Measurements from ENCODE around the gene PRC1.

DNA sequence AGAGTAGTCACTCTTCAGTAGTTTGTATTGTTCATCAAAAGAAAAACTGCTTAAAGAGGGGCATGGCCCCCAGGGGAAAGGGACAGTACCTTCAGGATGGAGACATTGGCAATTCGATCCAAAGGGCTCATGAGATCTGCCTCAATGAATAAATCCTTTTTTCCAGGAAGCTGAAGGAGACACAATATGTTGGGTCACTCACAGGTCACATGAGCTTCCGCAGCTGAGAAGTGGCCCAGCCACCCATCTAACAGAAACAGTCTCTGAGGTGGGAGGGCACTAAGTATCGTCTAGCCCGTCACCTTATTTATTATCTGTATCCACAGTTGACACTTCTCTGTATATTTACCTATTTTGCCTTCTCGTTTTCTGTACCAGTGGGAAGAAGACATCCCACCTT is 23.4 kb upstream of the PRC1 start:
- TF ChIP-seq, protein P1, sequence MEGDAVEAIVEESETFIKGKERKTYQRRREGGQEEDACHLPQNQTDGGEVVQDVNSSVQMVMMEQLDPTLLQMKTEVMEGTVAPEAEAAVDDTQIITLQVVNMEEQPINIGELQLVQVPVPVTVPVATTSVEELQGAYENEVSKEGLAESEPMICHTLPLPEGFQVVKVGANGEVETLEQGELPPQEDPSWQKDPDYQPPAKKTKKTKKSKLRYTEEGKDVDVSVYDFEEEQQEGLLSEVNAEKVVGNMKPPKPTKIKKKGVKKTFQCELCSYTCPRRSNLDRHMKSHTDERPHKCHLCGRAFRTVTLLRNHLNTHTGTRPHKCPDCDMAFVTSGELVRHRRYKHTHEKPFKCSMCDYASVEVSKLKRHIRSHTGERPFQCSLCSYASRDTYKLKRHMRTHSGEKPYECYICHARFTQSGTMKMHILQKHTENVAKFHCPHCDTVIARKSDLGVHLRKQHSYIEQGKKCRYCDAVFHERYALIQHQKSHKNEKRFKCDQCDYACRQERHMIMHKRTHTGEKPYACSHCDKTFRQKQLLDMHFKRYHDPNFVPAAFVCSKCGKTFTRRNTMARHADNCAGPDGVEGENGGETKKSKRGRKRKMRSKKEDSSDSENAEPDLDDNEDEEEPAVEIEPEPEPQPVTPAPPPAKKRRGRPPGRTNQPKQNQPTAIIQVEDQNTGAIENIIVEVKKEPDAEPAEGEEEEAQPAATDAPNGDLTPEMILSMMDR (IDR thresholded peaks at IDR 0.05): no peak
- TF ChIP-seq EZH2 (IDR thresholded peaks at IDR 0.05; ENCODE audit: borderline replicate concordance, insufficient read depth, low read depth, low read length, poor library complexity, severe bottlenecking): no peak
